Mucosa of descending colon (tissue), 3 donors: ENCODE results near the gene SGSM2. TPM values are rescaled to one million over a fixed set of nuclear protein-coding genes. Genes with fewer than 3 reads are reported as not detected.

Source experiments
- ATAC-seq: fragments of 200-7000 bp; cut with Tn5 transposase; one replicate; pipeline ENCODE4 v1.9.1; 2020; ENCODE audit warnings: mild to moderate bottlenecking, moderate library complexity
- DNase-seq, 3 donors: peaks; one replicate each; pipeline ENCODE4 v3.0.0-alpha.2; 2020
- H3K36me3 ChIP-seq: fragments of 200-600 bp; one replicate; pipeline ENCODE4 v1.8.0; 2021; ENCODE audit warnings: low read depth, mild to moderate bottlenecking
- H3K4me1 ChIP-seq: fragments of 200-600 bp; one replicate; pipeline ENCODE4 v1.8.0; 2021; ENCODE audit warnings: low read depth, mild to moderate bottlenecking
- H3K4me3 ChIP-seq: fragments of 200-600 bp; one replicate; pipeline ENCODE4 v1.8.0; 2021; ENCODE audit warnings: mild to moderate bottlenecking
- H3K9me3 ChIP-seq: fragments of 200-600 bp; one replicate; pipeline ENCODE4 v1.8.0; 2021; ENCODE audit warnings: mild to moderate bottlenecking
- intact Hi-C, 2 donors: fragments of 100-400 bp; cut with DNase I in 1 of 2; cut with micrococcal nuclease in 1 of 2; formaldehyde crosslinking; loops; one replicate each; pipeline versions ENCODE4 v1.11.0 to v1.11.1; 2022; cut with DNase I, micrococcal nuclease
- total RNA-seq, 3 donors: library from RNA; stranded (reverse); fragmentation: NEBNext Ultra II Directional in 2 of 3; extraction: Animal tissue kit (Norgen Biotek cat#: 25700) in 2 of 3; gene quantifications; one replicate each; pipeline versions ENCODE4 v1.2.1 to v1.2.4, GENCODE V29; 2021 to 2023
- TF ChIP-seq, protein P1 (sequence below): fragments of 200-600 bp; IDR thresholded peaks from one replicate; pipeline ENCODE4 v1.8.0; 2022; ENCODE audit warnings: antibody characterized with exemption, mild to moderate bottlenecking
- donor health status: DM: no; HTN: no; CAD: no; lungs with moderate emphysema.
- donor health status: DM: no; HTN: no; CAD: no.
- donor health status: DM: no; HTN: yes; CAD: no.

Gene SGSM2
- total RNA-seq, 3 donors from 2014 or later: 29.1 to 57.9 (median 30.2) TPM

DNA sequence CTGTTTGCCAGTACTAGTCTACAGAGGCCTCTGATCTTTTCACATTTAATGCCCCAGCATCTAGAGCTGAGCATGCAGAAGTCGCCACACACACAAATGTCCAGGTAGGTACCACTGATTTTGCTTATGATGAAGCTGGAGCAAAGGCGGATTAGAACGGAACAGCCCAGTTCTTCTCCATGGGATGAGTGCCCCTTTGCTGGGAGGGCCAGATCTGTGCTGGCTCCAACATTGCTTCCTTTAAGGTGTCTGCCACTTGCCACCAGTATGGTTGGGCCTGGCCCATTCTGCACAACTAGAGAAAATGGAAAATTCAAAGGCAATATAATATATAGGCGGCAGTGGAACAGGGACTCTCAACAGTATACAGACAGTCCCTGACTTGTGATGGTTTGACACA is 65.7 kb downstream of the SGSM2 start:
- ATAC-seq: no peak
- TF ChIP-seq, protein P1, sequence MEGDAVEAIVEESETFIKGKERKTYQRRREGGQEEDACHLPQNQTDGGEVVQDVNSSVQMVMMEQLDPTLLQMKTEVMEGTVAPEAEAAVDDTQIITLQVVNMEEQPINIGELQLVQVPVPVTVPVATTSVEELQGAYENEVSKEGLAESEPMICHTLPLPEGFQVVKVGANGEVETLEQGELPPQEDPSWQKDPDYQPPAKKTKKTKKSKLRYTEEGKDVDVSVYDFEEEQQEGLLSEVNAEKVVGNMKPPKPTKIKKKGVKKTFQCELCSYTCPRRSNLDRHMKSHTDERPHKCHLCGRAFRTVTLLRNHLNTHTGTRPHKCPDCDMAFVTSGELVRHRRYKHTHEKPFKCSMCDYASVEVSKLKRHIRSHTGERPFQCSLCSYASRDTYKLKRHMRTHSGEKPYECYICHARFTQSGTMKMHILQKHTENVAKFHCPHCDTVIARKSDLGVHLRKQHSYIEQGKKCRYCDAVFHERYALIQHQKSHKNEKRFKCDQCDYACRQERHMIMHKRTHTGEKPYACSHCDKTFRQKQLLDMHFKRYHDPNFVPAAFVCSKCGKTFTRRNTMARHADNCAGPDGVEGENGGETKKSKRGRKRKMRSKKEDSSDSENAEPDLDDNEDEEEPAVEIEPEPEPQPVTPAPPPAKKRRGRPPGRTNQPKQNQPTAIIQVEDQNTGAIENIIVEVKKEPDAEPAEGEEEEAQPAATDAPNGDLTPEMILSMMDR: no peak
- Histone ChIP-seq H3K9me3 (no peaks in the 10 kb centered on the region), H3K4me3 (no peak overlapping the region), H3K36me3 (peaks cover 11% of the 10 kb centered on the region), H3K4me1 (peaks cover 65% of the 10 kb centered on the region)
- intact Hi-C loops: no loop called here
- peak in 2 of 3 donors; percentile 10 to 24 for DNase-seq

DNA sequence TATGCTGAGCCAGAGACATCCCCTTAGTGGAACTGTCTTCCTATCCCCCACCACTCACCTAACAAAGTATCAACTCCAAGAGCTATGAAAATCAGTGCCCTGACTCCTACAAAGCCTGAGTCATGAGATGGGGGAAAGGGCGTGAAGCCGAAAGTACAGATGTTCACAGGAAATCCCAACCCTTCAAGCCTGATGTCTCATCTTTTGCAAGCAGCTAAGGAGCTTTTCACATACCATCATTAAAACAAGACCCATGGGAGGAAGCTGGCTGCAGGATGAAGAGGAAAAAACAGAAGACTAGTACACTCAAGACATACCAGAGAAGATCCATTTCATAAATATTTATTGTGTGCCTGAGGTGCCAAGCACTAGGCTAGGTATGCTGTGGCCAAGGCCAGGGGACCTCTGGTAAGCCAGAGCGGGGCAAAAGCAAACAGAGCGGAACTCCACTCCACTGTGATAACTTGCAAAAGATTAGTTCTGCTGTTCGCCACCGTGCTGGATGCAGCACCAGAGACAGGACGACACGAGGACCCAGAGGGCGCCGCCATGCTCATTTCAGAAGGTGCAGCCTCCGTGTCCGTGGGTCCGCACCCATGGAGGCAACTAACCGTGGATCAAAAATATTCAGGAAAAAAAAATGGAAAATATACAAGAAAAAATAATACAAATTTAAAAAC is 68.1 kb downstream of the SGSM2 start:
- H3K9me3 ChIP-seq: no peaks in the 10 kb centered on the region
- DNase-seq (peak in 1 of 3 donors; percentile 55), ATAC-seq (no peak)
- intact Hi-C loops: no loop called here
- H3K4me3 ChIP-seq: no peak overlapping the region
- peaks cover 57% of the 10 kb centered on the region for H3K4me1 ChIP-seq
- H3K36me3 ChIP-seq: peaks cover 11% of the 10 kb centered on the region
- TF ChIP-seq, protein P1: no peak

DNA sequence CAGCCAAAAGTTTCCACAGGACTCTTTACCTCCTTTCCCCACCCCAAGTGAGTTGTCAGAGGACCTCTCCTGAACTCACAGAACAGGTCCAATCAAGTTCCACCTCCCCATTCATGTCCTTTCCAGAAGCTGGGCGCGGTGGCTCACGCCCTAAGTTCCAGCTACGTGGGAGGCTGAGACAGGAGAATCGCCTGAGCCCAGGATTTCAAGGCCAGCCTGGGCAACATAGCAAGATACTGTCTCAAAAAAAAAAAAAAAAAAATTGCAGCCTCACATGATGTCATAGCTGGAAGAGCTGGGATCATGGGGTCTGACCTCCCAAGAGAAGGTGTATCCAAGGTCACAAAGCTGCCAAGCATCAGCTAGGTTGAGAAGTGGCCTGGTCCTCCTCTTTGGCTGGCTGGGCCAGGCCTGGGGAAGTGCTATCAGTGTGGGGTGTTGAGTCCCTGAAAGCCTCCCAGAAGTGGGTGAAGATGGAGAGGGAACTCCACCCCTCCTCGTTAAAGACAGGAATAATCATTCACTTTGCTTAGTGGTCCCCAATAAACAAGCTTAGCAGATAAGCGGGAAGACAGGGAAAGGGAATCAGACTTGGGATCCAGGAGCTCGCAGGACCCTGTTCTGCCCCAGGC is 69.1 kb downstream of the SGSM2 start:
- intact Hi-C loops: no loop called here
- H3K9me3 ChIP-seq: no peaks in the 10 kb centered on the region
- no peak overlapping the region for H3K4me3 ChIP-seq
- DNase-seq: peak; percentile 73 to 83 (median 80)
- peaks cover 6% of the 10 kb centered on the region for H3K36me3 ChIP-seq
- ATAC-seq: peak; percentile 22
- H3K4me1 ChIP-seq: peaks cover 57% of the 10 kb centered on the region
- TF ChIP-seq, protein P1: no peak

DNA sequence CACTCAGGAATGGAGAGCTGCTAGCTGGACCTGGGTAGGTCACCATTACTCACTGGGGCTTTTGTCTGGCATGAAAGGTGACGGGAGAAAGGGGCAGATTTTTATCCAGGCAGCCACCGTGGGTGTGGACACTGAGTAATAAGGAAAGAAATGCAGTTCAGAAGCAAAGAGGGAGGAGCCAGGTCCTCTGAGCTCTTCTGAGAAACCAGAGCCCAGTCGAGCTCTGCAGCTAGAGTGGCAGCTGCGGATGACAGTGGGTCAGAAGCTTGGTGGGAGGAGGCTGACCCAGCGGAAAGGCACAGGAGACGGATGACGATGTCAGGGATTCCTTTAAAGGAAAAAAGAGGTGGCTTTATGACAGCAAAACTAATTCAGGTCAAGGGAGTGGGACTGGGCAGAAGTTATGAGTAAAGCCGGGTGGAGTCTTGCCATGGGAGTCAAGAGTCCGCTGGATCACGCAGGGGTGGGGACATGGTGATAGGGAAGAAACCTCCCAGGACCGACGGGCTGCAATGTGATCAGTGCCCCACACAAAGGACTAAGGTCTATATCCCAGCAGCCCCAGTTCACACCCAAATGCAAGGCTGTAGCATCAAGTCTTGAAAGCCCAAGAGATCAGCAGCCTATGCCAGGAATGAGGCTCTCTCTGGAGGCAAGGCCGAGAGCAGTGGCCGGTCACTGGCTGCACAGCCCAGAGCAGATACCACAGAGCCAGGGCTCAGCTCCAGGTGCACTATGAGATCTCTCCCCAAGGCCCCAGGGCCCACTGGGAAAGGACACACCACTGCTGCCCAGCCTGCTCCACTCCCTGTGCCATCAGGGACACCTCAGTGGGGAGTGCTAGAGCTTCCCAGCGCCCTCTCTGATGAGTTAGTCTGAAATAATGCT is 69.8 kb downstream of the SGSM2 start:
- peak; percentile 82 for ATAC-seq
- Histone ChIP-seq H3K4me3 (no peak overlapping the region), H3K36me3 (no peaks in the 10 kb centered on the region), H3K9me3 (no peaks in the 10 kb centered on the region), H3K4me1 (peaks cover 57% of the 10 kb centered on the region)
- peak; percentile 84 to 92 (median 89) for DNase-seq
- intact Hi-C loops: no loop called here
- TF ChIP-seq, protein P1: no peak

DNA sequence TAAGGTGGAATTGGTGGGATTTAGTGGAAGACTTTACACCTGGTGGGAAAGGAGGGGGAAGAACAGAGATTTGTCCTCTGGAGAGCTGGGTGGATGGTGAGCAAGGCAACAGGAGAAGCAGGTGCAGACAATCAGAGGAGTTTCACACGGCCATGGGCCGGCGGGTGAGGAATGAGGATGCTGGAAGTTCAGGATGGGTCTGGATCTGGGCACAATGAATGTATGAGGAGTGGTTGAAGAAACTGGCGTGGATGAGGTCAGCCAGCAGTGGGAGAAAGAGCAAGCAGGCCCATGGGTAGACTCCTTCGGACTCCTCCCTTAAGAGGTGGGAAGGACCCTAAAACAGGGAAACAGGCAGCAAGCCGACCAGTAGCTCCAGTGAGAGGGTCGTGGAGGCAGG is 73.7 kb downstream of the SGSM2 start:
- H3K4me3 ChIP-seq: no peak overlapping the region
- no peak for ATAC-seq
- no peaks in the 10 kb centered on the region for H3K36me3 ChIP-seq
- H3K4me1 ChIP-seq: peaks cover 23% of the 10 kb centered on the region
- H3K9me3 ChIP-seq: no peaks in the 10 kb centered on the region
- TF ChIP-seq, protein P1: no peak
- intact Hi-C loops: no loop called here
- peak in 1 of 3 donors; percentile 31 for DNase-seq
